Neural cell (in vitro differentiated cells): ENCODE results near the gene PLA2G4C.

Experiments
- EP300 ChIP-seq: fragments of 450-650 bp; conservative IDR thresholded peaks from 2 replicates; pipeline ENCODE4 v1.6.1; 2014; ENCODE audit warnings: antibody characterized with exemption, mild to moderate bottlenecking, moderate library complexity; ENCODE audit not compliant: poor library complexity, severe bottlenecking
- EZH2 ChIP-seq: fragments of 200-600, 300-800 bp; shearing (Covaris generic), sonication (generic); IDR thresholded peaks from 2 replicates; pipeline ENCODE4 v1.6.1; 2014; ENCODE audit warnings: antibody characterized with exemption, low read length, borderline replicate concordance, mild to moderate bottlenecking; ENCODE audit not compliant: insufficient read depth, poor library complexity, severe bottlenecking
- MXI1 ChIP-seq: fragments of 450-650 bp; conservative IDR thresholded peaks from 2 replicates; pipeline ENCODE4 v1.6.1; 2014; ENCODE audit warnings: antibody characterized with exemption, mild to moderate bottlenecking; ENCODE audit not compliant: poor library complexity, severe bottlenecking
- POLR2AphosphoS5 ChIP-seq: IDR thresholded peaks from 2 replicates; pipeline ENCODE4 v1.6.1; 2012
- RAD21 ChIP-seq: fragments of 450-650 bp; conservative IDR thresholded peaks from 2 replicates; pipeline ENCODE4 v1.6.1; 2014; ENCODE audit warnings: antibody characterized with exemption, mild to moderate bottlenecking, moderate library complexity
- SMC3 ChIP-seq: fragments of 450-650 bp; conservative IDR thresholded peaks from 2 replicates; pipeline ENCODE4 v1.6.1; 2014; ENCODE audit warnings: antibody characterized with exemption, mild to moderate bottlenecking, moderate library complexity; ENCODE audit not compliant: poor library complexity
- TAF1 ChIP-seq: IDR thresholded peaks from 2 replicates; pipeline ENCODE4 v1.6.1; 2012; ENCODE audit warnings: low read depth
- TF ChIP-seq, protein P1 (sequence below): fragments of 450-650 bp; IDR thresholded peaks from 2 replicates; pipeline ENCODE4 v1.5.1; 2014; ENCODE audit warnings: antibody characterized with exemption, mild to moderate bottlenecking, moderate library complexity; ENCODE audit not compliant: poor library complexity, severe bottlenecking
- TF ChIP-seq, protein P2 (sequence below): IDR thresholded peaks from 2 replicates; pipeline ENCODE4 v1.6.1; 2012; ENCODE audit warnings: borderline replicate concordance

DNA sequence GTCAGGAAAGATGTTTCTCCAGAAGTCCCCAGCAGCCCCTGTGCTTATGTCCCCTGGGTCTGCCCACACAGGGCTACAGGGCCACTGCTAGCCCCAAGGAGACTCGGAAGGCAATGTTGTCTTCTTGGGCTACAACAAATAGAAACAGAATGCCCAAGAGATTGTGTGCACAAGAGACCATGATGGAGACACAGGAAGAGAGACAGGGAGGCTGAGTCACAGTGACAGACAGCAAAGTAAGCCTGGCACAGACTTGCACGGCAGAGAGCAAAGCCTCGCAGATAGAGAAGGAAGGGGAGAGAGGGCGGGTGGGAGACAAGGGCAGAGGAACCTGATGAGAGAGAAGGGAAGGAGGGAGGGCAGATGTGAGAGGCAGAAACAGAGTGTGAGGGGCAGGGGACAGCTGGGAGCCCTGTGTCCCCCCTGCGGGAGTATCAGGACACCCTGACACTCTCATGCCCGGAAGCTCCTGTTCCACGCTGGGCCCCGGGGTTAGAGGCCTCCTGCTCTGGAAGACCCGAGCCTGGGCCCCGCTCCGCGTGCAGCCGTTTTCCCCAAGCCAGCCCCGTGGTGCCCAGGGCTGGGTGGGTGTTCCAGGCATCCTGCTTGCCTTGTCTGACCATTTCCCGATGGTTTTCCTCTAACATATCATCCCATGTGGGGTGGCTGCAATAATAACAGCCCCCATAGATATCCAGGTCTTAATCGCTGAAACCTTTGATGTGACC lies 2.7 kb upstream of the PLA2G4C start:
- TF ChIP-seq, protein P1, sequence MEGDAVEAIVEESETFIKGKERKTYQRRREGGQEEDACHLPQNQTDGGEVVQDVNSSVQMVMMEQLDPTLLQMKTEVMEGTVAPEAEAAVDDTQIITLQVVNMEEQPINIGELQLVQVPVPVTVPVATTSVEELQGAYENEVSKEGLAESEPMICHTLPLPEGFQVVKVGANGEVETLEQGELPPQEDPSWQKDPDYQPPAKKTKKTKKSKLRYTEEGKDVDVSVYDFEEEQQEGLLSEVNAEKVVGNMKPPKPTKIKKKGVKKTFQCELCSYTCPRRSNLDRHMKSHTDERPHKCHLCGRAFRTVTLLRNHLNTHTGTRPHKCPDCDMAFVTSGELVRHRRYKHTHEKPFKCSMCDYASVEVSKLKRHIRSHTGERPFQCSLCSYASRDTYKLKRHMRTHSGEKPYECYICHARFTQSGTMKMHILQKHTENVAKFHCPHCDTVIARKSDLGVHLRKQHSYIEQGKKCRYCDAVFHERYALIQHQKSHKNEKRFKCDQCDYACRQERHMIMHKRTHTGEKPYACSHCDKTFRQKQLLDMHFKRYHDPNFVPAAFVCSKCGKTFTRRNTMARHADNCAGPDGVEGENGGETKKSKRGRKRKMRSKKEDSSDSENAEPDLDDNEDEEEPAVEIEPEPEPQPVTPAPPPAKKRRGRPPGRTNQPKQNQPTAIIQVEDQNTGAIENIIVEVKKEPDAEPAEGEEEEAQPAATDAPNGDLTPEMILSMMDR: no peak
- TF ChIP-seq EZH2 (no peak), TAF1 (no peak), POLR2AphosphoS5 (no peak), RAD21 (no peak), EP300 (no peak), SMC3 (no peak), MXI1 (no peak)
- TF ChIP-seq, protein P2, sequence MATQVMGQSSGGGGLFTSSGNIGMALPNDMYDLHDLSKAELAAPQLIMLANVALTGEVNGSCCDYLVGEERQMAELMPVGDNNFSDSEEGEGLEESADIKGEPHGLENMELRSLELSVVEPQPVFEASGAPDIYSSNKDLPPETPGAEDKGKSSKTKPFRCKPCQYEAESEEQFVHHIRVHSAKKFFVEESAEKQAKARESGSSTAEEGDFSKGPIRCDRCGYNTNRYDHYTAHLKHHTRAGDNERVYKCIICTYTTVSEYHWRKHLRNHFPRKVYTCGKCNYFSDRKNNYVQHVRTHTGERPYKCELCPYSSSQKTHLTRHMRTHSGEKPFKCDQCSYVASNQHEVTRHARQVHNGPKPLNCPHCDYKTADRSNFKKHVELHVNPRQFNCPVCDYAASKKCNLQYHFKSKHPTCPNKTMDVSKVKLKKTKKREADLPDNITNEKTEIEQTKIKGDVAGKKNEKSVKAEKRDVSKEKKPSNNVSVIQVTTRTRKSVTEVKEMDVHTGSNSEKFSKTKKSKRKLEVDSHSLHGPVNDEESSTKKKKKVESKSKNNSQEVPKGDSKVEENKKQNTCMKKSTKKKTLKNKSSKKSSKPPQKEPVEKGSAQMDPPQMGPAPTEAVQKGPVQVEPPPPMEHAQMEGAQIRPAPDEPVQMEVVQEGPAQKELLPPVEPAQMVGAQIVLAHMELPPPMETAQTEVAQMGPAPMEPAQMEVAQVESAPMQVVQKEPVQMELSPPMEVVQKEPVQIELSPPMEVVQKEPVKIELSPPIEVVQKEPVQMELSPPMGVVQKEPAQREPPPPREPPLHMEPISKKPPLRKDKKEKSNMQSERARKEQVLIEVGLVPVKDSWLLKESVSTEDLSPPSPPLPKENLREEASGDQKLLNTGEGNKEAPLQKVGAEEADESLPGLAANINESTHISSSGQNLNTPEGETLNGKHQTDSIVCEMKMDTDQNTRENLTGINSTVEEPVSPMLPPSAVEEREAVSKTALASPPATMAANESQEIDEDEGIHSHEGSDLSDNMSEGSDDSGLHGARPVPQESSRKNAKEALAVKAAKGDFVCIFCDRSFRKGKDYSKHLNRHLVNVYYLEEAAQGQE: no peak
